Fibroblast of lung (primary cell): ENCODE results near the gene ARRDC1. TPM values are rescaled to one million over a fixed set of nuclear protein-coding genes. Genes with fewer than 3 reads are reported as not detected.
"Not testable (repeated sequence)": the region's sequence is repeated elsewhere in the genome, so short reads cannot be mapped to it uniquely, and the experiment has no call there.

Experiments
- DNase-seq, 2 donors: peaks; one replicate each; pipeline versions ENCODE4 v3.0.0 to v3.0.0-alpha.2; 2010; ENCODE audit warnings: low read depth in 2 of 2
- H2AFZ ChIP-seq: 2 replicates; pipeline ENCODE4 v1.5.1; 2012; ENCODE audit warnings: low read length, control low read depth, inconsistent platforms
- H3K27ac ChIP-seq: 2 replicates; pipeline ENCODE4 v1.5.1; 2011; ENCODE audit warnings: low read length, control low read depth; ENCODE audit not compliant: insufficient read depth
- H3K27me3 ChIP-seq: 2 replicates; pipeline ENCODE4 v1.5.1; 2011; ENCODE audit warnings: mild to moderate bottlenecking, low read length; ENCODE audit not compliant: control insufficient read depth, insufficient read depth
- H3K36me3 ChIP-seq: 2 replicates; pipeline ENCODE4 v1.5.1; 2011; ENCODE audit warnings: low read length; ENCODE audit not compliant: control insufficient read depth, insufficient read depth
- H3K4me1 ChIP-seq: 2 replicates; pipeline ENCODE4 v1.5.1; 2011; ENCODE audit warnings: low read length; ENCODE audit not compliant: control insufficient read depth, insufficient read depth; ENCODE audit errors: extremely low read depth
- H3K4me2 ChIP-seq: 2 replicates; pipeline ENCODE4 v1.5.1; 2011; ENCODE audit warnings: low read length, control low read depth; ENCODE audit not compliant: insufficient read depth; ENCODE audit errors: extremely low read depth
- H3K4me3 ChIP-seq, 4 experiments: fragments of 200-600 bp in 1 of 4; sonication (generic) in 1 of 4; replicated peaks in 1 of 4; 2 replicates each; pipeline ENCODE4 v1.5.1; 2011 to 2016; ENCODE audit warnings: low read length in 4 of 4, low read depth in 3 of 4, mild to moderate bottlenecking in 3 of 4, control low read depth in 2 of 4, inconsistent platforms in 1 of 4, mixed read lengths in 1 of 4; ENCODE audit not compliant: insufficient read depth in 1 of 4; ENCODE audit errors: control extremely low read depth in 1 of 4
- H3K79me2 ChIP-seq: 2 replicates; pipeline ENCODE4 v1.5.1; 2012; ENCODE audit warnings: mild to moderate bottlenecking, low read length, inconsistent platforms; ENCODE audit not compliant: control insufficient read depth, insufficient read depth
- H3K9ac ChIP-seq: 2 replicates; pipeline ENCODE4 v1.5.1; 2011; ENCODE audit warnings: mild to moderate bottlenecking, low read length, control low read depth; ENCODE audit not compliant: insufficient read depth
- H3K9me3 ChIP-seq: 2 replicates; pipeline ENCODE4 v1.5.1; 2012; ENCODE audit warnings: low read depth, low read length; ENCODE audit not compliant: control insufficient read depth, insufficient read depth
- H4K20me1 ChIP-seq: 2 replicates; pipeline ENCODE4 v1.5.1; 2011; ENCODE audit warnings: low read length; ENCODE audit not compliant: control insufficient read depth, insufficient read depth; ENCODE audit errors: extremely low read depth
- CTCF ChIP-seq, 2 donors: IDR thresholded peaks in 1 of 2; conservative IDR thresholded peaks in 1 of 2; 1 replicate in 1 of 2; 2 replicates in 1 of 2; pipeline ENCODE4 v1.5.1; 2011 to 2012; ENCODE audit warnings: low read length in 2 of 2, control low read depth in 1 of 2, inconsistent platforms in 1 of 2, low read depth in 1 of 2, mild to moderate bottlenecking in 1 of 2
- EZH2 ChIP-seq: IDR thresholded peaks from 2 replicates; pipeline ENCODE4 v1.5.1; 2012; ENCODE audit warnings: low read length, control low read depth, mild to moderate bottlenecking; ENCODE audit errors: missing control alignments
- polyA plus RNA-seq, 2 donors: library from polyadenylated mRNA; depleted of rRNA in 1 of 2; stranded (reverse) in 1 of 2; unstranded in 1 of 2; fragments of >200 nt; gene quantifications; 2 replicates each; pipeline ENCODE4 v1.2.1, GENCODE V29; 2011 to 2012; ENCODE audit warnings: missing spikeins in 1 of 2
- total RNA-seq: library from RNA; depleted of rRNA; stranded (reverse); fragments of >200 nt; gene quantifications from 2 replicates; pipeline ENCODE4 v1.2.1, GENCODE V29; 2014

ARRDC1 gene
- total and polyA plus RNA-seq, 2 donors (not counting 1 experiment from before 2014, with no cell fraction given): 8.3 to 17.2 TPM

GRCh38 chr9:137590469-137591383 lies 14.8 kb upstream of the ARRDC1 start, which contains the start of gene ZMYND19:
Gene ZMYND19, minus strand, starts transcription at chr9:137590512. Its CDS starts 249 bp downstream, at chr9:137590263.
- Histone ChIP-seq H3K9ac (peak within 1 kb of the TSS; percentile 77), H3K27ac (peak within 1 kb of the TSS; percentile 62), H3K36me3 (peaks cover 16% of the 10 kb centered on the region), H3K79me2 (peaks cover 18% of the 10 kb centered on the region), H3K9me3 (no peaks in the 10 kb centered on the region), H3K4me1 (peaks cover 4% of the 10 kb centered on the region), H3K4me2 (peak within 1 kb of the TSS; percentile 99), H4K20me1 (no peaks in the 10 kb centered on the region), H2AFZ (peak within 1 kb of the TSS; percentile 82), H3K4me3 (peak within 1 kb of the TSS; percentile 55 to 81 (median 76)), H3K27me3 (no peaks in the 10 kb centered on the region)
- peak; percentile 72 to 81 for DNase-seq
- TF ChIP-seq CTCF (conservative IDR thresholded peaks at IDR 0.05 in 1 of 2, IDR thresholded peaks at IDR 0.05 in 1 of 2; ENCODE audit: low read depth in 1 of 2, low read length in 2 of 2) (no peak), EZH2 (no peak)

- H3K9me3 ChIP-seq: no peaks in the 10 kb centered on the region
- no peak overlapping the region for H3K4me2 ChIP-seq
- TF ChIP-seq CTCF (conservative IDR thresholded peaks at IDR 0.05 in 1 of 2, IDR thresholded peaks at IDR 0.05 in 1 of 2; ENCODE audit: low read depth in 1 of 2, low read length in 2 of 2): no peak
- TF ChIP-seq EZH2: no peak
- H3K79me2 ChIP-seq: peaks cover 18% of the 10 kb centered on the region
- H3K27me3 ChIP-seq: no peaks in the 10 kb centered on the region
- no peak overlapping the region for H2AFZ ChIP-seq
- H3K4me3 ChIP-seq: no peak overlapping the region
- H3K9ac ChIP-seq: no peak overlapping the region
- H3K4me1 ChIP-seq: peaks cover 4% of the 10 kb centered on the region
- no peak for DNase-seq
- H4K20me1 ChIP-seq: no peaks in the 10 kb centered on the region
- H3K27ac ChIP-seq: no peak overlapping the region
- H3K36me3 ChIP-seq: peaks cover 7% of the 10 kb centered on the region
Observed at GRCh38 chr9:137592767-137593166, 12.7 kb upstream of the ARRDC1 start.

- no peak for DNase-seq
- Histone ChIP-seq H3K4me2 (no peak overlapping the region), H3K79me2 (peaks cover 16% of the 10 kb centered on the region), H3K4me3 (no peak overlapping the region), H3K9me3 (no peaks in the 10 kb centered on the region), H3K36me3 (peaks cover 5% of the 10 kb centered on the region), H3K4me1 (peaks cover 4% of the 10 kb centered on the region), H3K27me3 (no peaks in the 10 kb centered on the region), H4K20me1 (no peaks in the 10 kb centered on the region), H3K27ac (no peak overlapping the region), H2AFZ (no peak overlapping the region), H3K9ac (no peak overlapping the region)
- TF ChIP-seq CTCF (conservative IDR thresholded peaks at IDR 0.05 in 1 of 2, IDR thresholded peaks at IDR 0.05 in 1 of 2; ENCODE audit: low read depth in 1 of 2, low read length in 2 of 2) (no peak), EZH2 (no peak)
Observed at GRCh38 chr9:137593176-137593575, 12.3 kb upstream of the ARRDC1 start.

GRCh38 chr9:137596577-137596976 lies 8.9 kb upstream of the ARRDC1 start:
- not testable (repeated sequence) for H3K9me3 ChIP-seq, H4K20me1 ChIP-seq, DNase-seq, H3K4me3 ChIP-seq, H2AFZ ChIP-seq, H3K36me3 ChIP-seq, H3K4me1 ChIP-seq, H3K27ac ChIP-seq, H3K4me2 ChIP-seq, H3K27me3 ChIP-seq, H3K9ac ChIP-seq, H3K79me2 ChIP-seq
